SU-DHL-6 (cell line): ENCODE results near the gene TLCD3A.
"Not testable (repeated sequence)": the region's sequence is repeated elsewhere in the genome, so short reads cannot be mapped to it uniquely, and the experiment has no call there.

Experiments
- H2AFZ ChIP-seq: fragments of 200-600 bp; sonication (generic); 2 replicates; pipeline ENCODE4 v1.6.1; 2014; ENCODE audit warnings: low read depth, mild to moderate bottlenecking, moderate library complexity, mixed read lengths, antibody characterized with exemption, low read length; ENCODE audit not compliant: severe bottlenecking
- H3F3A ChIP-seq: fragments of 200-600 bp; shearing (Covaris generic); 2 replicates; pipeline ENCODE4 v1.6.0; 2016; ENCODE audit warnings: antibody characterized with exemption, mild to moderate bottlenecking; ENCODE audit not compliant: insufficient read depth
- H3K27ac ChIP-seq: fragments of 200-600 bp; sonication (generic); 2 replicates; pipeline ENCODE4 v1.5.1; 2016; ENCODE audit warnings: low read depth, mild to moderate bottlenecking, low read length, moderate library complexity, mixed read lengths
- H3K27me3 ChIP-seq: fragments of 200-600 bp; sonication (generic), shearing (Covaris generic); 2 replicates; pipeline ENCODE4 v1.6.0; 2014; ENCODE audit warnings: mild to moderate bottlenecking, low read length
- H3K36me3 ChIP-seq: fragments of 200-600 bp; sonication (generic); 2 replicates; pipeline ENCODE4 v1.6.1; 2014; ENCODE audit warnings: mild to moderate bottlenecking, low read length, mixed read lengths
- H3K4me2 ChIP-seq: fragments of 300-600, 200-600 bp; shearing (Covaris generic), sonication (generic); 2 replicates; pipeline ENCODE4 v1.6.0; 2014; ENCODE audit warnings: low read length, low read depth, mild to moderate bottlenecking; ENCODE audit not compliant: poor library complexity, severe bottlenecking
- H3K4me3 ChIP-seq: fragments of 200-600 bp; sonication (generic); 2 replicates; pipeline ENCODE4 v1.5.1; 2014; ENCODE audit warnings: antibody characterized with exemption, low read length, mild to moderate bottlenecking, mixed read lengths; ENCODE audit not compliant: insufficient read depth, poor library complexity, severe bottlenecking
- H3K79me2 ChIP-seq: fragments of 200-600 bp; sonication (generic); 2 replicates; pipeline ENCODE4 v1.6.1; 2014; ENCODE audit warnings: mild to moderate bottlenecking, low read length, moderate library complexity; ENCODE audit not compliant: insufficient read depth
- H3K9ac ChIP-seq: fragments of 200-600 bp; sonication (generic); 2 replicates; pipeline ENCODE4 v1.7.0; 2014; ENCODE audit warnings: mild to moderate bottlenecking, low read length
- H3K9me2 ChIP-seq: fragments of 200-600 bp; sonication (generic); replicated peaks from 2 replicates; pipeline ENCODE4 v1.6.1; 2014; ENCODE audit warnings: low read length; ENCODE audit not compliant: insufficient read depth
- H3K9me3 ChIP-seq: fragments of 200-600 bp; sonication (generic); 2 replicates; pipeline ENCODE4 v1.6.1; 2014; ENCODE audit warnings: low read length, mixed read lengths; ENCODE audit not compliant: insufficient read depth
- H4K20me1 ChIP-seq: fragments of 200-600 bp; sonication (generic); 2 replicates; pipeline ENCODE4 v1.6.1; 2014; ENCODE audit warnings: low read depth, mild to moderate bottlenecking, antibody characterized with exemption, low read length, moderate library complexity, mixed read lengths
- EZH2phosphoT487 ChIP-seq: fragments of 200-600 bp; sonication (generic), shearing (Covaris generic); conservative IDR thresholded peaks from 2 replicates; pipeline ENCODE4 v1.6.1; 2018; ENCODE audit warnings: mild to moderate bottlenecking, antibody characterized with exemption, low read length, moderate library complexity, mixed read lengths
- TF ChIP-seq, protein P1 (sequence below): fragments of 200-600 bp; sonication (generic); IDR thresholded peaks from one replicate; pipeline ENCODE4 v1.5.1; 2017; ENCODE audit warnings: antibody characterized with exemption, mild to moderate bottlenecking, low read length, moderate library complexity; ENCODE audit not compliant: insufficient read depth, poor library complexity, severe bottlenecking

TLCD3A gene

GRCh38 chr17:778096-778495 lies 45.7 kb downstream of the TLCD3A start:
- Histone ChIP-seq H3K9ac (no peak overlapping the region), H3K79me2 (peaks cover 38% of the 10 kb centered on the region), H3K27ac (no peak overlapping the region), H2AFZ (no peak overlapping the region), H3K36me3 (0 out of 2 replicates have a peak, but pooled peaks cover 7% of the 10 kb centered on the region), H3K9me2 (no peaks in the 10 kb centered on the region), H4K20me1 (no peaks in the 10 kb centered on the region), H3K9me3 (no peaks in the 10 kb centered on the region), H3K27me3 (no peaks in the 10 kb centered on the region), H3K4me2 (no peak overlapping the region), H3F3A (no peaks in the 10 kb centered on the region), H3K4me3 (no peak overlapping the region)
- no peak for TF ChIP-seq EZH2phosphoT487
- TF ChIP-seq, protein P1, sequence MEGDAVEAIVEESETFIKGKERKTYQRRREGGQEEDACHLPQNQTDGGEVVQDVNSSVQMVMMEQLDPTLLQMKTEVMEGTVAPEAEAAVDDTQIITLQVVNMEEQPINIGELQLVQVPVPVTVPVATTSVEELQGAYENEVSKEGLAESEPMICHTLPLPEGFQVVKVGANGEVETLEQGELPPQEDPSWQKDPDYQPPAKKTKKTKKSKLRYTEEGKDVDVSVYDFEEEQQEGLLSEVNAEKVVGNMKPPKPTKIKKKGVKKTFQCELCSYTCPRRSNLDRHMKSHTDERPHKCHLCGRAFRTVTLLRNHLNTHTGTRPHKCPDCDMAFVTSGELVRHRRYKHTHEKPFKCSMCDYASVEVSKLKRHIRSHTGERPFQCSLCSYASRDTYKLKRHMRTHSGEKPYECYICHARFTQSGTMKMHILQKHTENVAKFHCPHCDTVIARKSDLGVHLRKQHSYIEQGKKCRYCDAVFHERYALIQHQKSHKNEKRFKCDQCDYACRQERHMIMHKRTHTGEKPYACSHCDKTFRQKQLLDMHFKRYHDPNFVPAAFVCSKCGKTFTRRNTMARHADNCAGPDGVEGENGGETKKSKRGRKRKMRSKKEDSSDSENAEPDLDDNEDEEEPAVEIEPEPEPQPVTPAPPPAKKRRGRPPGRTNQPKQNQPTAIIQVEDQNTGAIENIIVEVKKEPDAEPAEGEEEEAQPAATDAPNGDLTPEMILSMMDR, result no peak

GRCh38 chr17:781805-782731 lies 49.7 kb downstream of the TLCD3A start, which contains the start of the genes GLOD4 and MRM3:
TSS of gene GLOD4 (minus strand) at chr17:782280. CDS start at chr17:782255, 25 bp downstream.
TSS of gene MRM3 (plus strand) at chr17:782353. CDS start at chr17:782379, 26 bp downstream.
- no peaks in the 10 kb centered on the region for H3K36me3 ChIP-seq
- H3K27me3 ChIP-seq, result no peaks in the 10 kb centered on the region
- peak within 1 kb of the TSS; percentile 97 for H3K4me3 ChIP-seq
- no peaks in the 10 kb centered on the region for H3F3A ChIP-seq
- peak within 1 kb of the TSS; percentile 92 for H3K9ac ChIP-seq
- no peaks in the 10 kb centered on the region for H3K9me2 ChIP-seq
- no peaks in the 10 kb centered on the region for H3K9me3 ChIP-seq
- TF ChIP-seq, protein P1, result no peak
- no peak for TF ChIP-seq EZH2phosphoT487
- peak within 1 kb of the TSS; percentile 75 for H3K4me2 ChIP-seq
- H4K20me1 ChIP-seq, result no peaks in the 10 kb centered on the region
- peaks cover 62% of the 10 kb centered on the region for H3K79me2 ChIP-seq
- peak within 1 kb of the TSS; percentile 85 for H2AFZ ChIP-seq
- peak within 1 kb of the TSS; percentile 42 for H3K27ac ChIP-seq

DNA sequence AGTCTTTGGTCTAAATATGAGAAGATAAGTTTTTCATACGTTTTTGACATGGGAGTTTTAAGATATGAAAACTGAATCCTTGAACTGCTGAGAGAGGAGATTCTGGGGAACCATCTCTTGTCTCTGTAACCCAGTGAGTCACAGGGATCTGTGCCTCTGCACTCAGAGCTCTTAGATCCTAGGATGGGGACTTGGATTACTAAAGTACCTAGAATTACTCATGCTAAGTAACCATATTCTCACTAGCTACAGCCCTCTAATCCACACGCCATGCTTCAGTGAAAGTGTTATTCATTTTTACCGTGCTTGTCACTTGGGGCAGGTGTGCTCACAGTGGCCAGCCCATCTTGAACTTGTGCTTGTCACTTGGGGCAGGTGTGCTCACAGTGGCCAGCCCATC lies 51.7 kb downstream of the TLCD3A start:
- no peak overlapping the region for H3K9ac ChIP-seq
- H4K20me1 ChIP-seq, result no peaks in the 10 kb centered on the region

DNA sequence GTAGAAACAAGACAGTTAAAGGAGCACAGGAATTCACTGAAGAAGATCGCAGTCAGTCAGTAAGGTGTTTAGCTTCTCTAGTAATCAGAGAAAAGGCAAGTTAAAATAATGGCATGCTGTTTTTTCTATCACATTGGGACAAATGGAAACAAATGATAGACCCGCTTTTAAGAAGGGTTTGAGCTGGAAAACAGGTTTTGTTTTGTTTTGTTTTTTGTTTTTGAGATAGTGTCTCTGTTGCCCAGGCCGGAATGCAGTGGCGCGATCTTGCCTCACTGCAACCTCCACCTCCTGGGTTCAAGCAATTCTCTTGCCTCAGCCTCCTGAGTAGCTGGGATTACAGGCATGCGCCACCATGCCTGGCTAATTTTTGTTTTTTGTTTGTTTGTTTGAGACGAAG lies 53.5 kb downstream of the TLCD3A start:
- not testable (repeated sequence) for H4K20me1 ChIP-seq

More for the DNA sequence above, 51.7 kb downstream of the TLCD3A start:
- Histone ChIP-seq H3K9me2 (no peaks in the 10 kb centered on the region), H3K9me3 (no peaks in the 10 kb centered on the region), H3K4me3 (no peak overlapping the region), H3K27me3 (no peaks in the 10 kb centered on the region), H3K79me2 (peaks cover 62% of the 10 kb centered on the region), H3K36me3 (no peaks in the 10 kb centered on the region), H3K4me2 (peak overlapping the region; percentile 75), H3K27ac (no peak overlapping the region), H2AFZ (no peak overlapping the region), H3F3A (no peaks in the 10 kb centered on the region)
- TF ChIP-seq, protein P1, result no peak
- no peak for TF ChIP-seq EZH2phosphoT487

More for the DNA sequence above, 53.5 kb downstream of the TLCD3A start:
- not testable (repeated sequence) for H3K27ac ChIP-seq, H3K9ac ChIP-seq, H3K27me3 ChIP-seq, H3F3A ChIP-seq, H3K9me2 ChIP-seq, H3K4me2 ChIP-seq, H3K9me3 ChIP-seq, H3K36me3 ChIP-seq, H2AFZ ChIP-seq, H3K4me3 ChIP-seq
- peaks cover 45% of the 10 kb centered on the region for H3K79me2 ChIP-seq
